ENCODE data around the gene STK32C. TPM values are rescaled to one million over a fixed set of nuclear protein-coding genes. Genes with fewer than 3 reads are reported as not detected.

STK32C gene
- polyA plus RNA-seq, 1 donor from 2014 or later = 23.2 TPM

DNA sequence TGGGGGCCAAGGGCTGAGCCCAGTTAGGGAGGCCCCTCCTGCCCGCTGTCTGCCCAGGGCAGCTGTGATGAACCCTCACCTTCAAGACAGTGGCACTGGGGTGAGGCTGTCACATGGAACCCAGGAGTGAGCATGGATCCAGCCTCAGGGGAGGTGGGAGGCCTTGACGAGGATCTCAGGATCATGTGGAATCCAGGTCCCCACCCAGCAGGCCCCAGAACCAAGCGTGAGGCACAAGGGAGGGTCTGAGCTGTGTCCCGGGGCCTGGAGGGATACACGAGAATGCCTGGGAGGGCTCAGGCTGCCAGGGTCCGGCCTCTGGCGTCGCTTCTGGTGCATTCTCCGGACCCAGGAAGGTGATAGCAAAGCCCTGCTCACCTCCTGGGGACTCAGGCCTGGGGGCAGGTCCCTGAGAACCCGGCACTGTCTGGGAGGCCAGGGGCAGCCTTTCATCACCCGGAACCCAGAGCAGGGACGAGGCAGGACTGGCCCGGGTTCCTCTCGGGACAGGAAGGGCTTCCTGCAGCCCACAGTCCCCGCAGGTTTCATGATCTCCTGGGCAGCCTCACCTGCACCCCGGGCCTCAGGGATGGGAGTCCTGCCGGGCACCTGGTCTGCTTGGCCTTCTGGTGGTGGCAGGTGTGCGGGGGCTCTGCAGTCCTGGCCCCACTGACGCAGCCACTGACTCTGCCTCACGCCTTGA is 103.5 kb downstream of the STK32C start:
- no peaks in the 10 kb centered on the region for H3K27me3 ChIP-seq (ENCODE audit: insufficient read depth, low read depth, low read length)
- no peak overlapping the region for H2AFZ ChIP-seq (ENCODE audit: low read depth, low read length)
- H3K4me2 ChIP-seq (ENCODE audit: low read length) = no peak overlapping the region
- no peaks in the 10 kb centered on the region for H3F3A ChIP-seq (ENCODE audit: insufficient read depth, low read length, poor library complexity, severe bottlenecking)
- no peaks in the 10 kb centered on the region for H3K79me2 ChIP-seq (replicated peaks; ENCODE audit: insufficient read depth, low read length)
- H3K36me3 ChIP-seq (ENCODE audit: insufficient read depth, low read length) = no peaks in the 10 kb centered on the region
- H3K9me3 ChIP-seq (ENCODE audit: low read length) = no peaks in the 10 kb centered on the region
- no peak for TF ChIP-seq POLR2AphosphoS5 (IDR thresholded peaks at IDR 0.05)
- TF ChIP-seq EP300 (conservative IDR thresholded peaks at IDR 0.05; ENCODE audit: poor library complexity, severe bottlenecking) = no peak
- TF ChIP-seq EZH2 (IDR thresholded peaks at IDR 0.05; ENCODE audit: borderline replicate concordance, insufficient read depth, low read length, poor library complexity, severe bottlenecking) = no peak
- TF ChIP-seq, protein P1, sequence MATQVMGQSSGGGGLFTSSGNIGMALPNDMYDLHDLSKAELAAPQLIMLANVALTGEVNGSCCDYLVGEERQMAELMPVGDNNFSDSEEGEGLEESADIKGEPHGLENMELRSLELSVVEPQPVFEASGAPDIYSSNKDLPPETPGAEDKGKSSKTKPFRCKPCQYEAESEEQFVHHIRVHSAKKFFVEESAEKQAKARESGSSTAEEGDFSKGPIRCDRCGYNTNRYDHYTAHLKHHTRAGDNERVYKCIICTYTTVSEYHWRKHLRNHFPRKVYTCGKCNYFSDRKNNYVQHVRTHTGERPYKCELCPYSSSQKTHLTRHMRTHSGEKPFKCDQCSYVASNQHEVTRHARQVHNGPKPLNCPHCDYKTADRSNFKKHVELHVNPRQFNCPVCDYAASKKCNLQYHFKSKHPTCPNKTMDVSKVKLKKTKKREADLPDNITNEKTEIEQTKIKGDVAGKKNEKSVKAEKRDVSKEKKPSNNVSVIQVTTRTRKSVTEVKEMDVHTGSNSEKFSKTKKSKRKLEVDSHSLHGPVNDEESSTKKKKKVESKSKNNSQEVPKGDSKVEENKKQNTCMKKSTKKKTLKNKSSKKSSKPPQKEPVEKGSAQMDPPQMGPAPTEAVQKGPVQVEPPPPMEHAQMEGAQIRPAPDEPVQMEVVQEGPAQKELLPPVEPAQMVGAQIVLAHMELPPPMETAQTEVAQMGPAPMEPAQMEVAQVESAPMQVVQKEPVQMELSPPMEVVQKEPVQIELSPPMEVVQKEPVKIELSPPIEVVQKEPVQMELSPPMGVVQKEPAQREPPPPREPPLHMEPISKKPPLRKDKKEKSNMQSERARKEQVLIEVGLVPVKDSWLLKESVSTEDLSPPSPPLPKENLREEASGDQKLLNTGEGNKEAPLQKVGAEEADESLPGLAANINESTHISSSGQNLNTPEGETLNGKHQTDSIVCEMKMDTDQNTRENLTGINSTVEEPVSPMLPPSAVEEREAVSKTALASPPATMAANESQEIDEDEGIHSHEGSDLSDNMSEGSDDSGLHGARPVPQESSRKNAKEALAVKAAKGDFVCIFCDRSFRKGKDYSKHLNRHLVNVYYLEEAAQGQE (IDR thresholded peaks at IDR 0.05; ENCODE audit: borderline replicate concordance) = no peak
- TF ChIP-seq SMC3 (conservative IDR thresholded peaks at IDR 0.05; ENCODE audit: poor library complexity) = no peak
- no peak for TF ChIP-seq TAF1 (IDR thresholded peaks at IDR 0.05; ENCODE audit: low read depth)
- TF ChIP-seq RAD21 (conservative IDR thresholded peaks at IDR 0.05) = no peak
- TF ChIP-seq CTCF (IDR thresholded peaks at IDR 0.05; ENCODE audit: poor library complexity, severe bottlenecking) = no peak
- TF ChIP-seq MXI1 (conservative IDR thresholded peaks at IDR 0.05; ENCODE audit: poor library complexity, severe bottlenecking) = no peak
- H4K20me1 ChIP-seq (ENCODE audit: insufficient read depth) = no peaks in the 10 kb centered on the region
- no peak overlapping the region for H3K9ac ChIP-seq (ENCODE audit: low read length)
- no peak overlapping the region for H3K4me3 ChIP-seq (ENCODE audit: low read length)
- no peak overlapping the region for H3K27ac ChIP-seq (ENCODE audit: low read length)
- H3K9me2 ChIP-seq (ENCODE audit: insufficient read depth, low read length) = no peaks in the 10 kb centered on the region

GRCh38 chr10:132203256-132204077 is 104.3 kb downstream of the STK32C start:
- H2AFZ ChIP-seq (ENCODE audit: low read depth, low read length) = no peak overlapping the region
- TF ChIP-seq SMC3 (conservative IDR thresholded peaks at IDR 0.05; ENCODE audit: poor library complexity) (no peak), POLR2AphosphoS5 (IDR thresholded peaks at IDR 0.05) (no peak), EP300 (conservative IDR thresholded peaks at IDR 0.05; ENCODE audit: poor library complexity, severe bottlenecking) (no peak), EZH2 (IDR thresholded peaks at IDR 0.05; ENCODE audit: borderline replicate concordance, insufficient read depth, low read length, poor library complexity, severe bottlenecking) (no peak), MXI1 (conservative IDR thresholded peaks at IDR 0.05; ENCODE audit: poor library complexity, severe bottlenecking) (no peak)
- TF ChIP-seq, protein P1 (IDR thresholded peaks at IDR 0.05; ENCODE audit: borderline replicate concordance) = no peak
- H3K9ac ChIP-seq (ENCODE audit: low read length) = no peak overlapping the region
- no peak overlapping the region for H3K4me2 ChIP-seq (ENCODE audit: low read length)
- H3K9me3 ChIP-seq (ENCODE audit: low read length) = no peaks in the 10 kb centered on the region
- H3K79me2 ChIP-seq (replicated peaks; ENCODE audit: insufficient read depth, low read length) = no peaks in the 10 kb centered on the region
- no peaks in the 10 kb centered on the region for H4K20me1 ChIP-seq (ENCODE audit: insufficient read depth)
- no peaks in the 10 kb centered on the region for H3K27me3 ChIP-seq (ENCODE audit: insufficient read depth, low read depth, low read length)
- H3F3A ChIP-seq (ENCODE audit: insufficient read depth, low read length, poor library complexity, severe bottlenecking) = no peaks in the 10 kb centered on the region
- no peaks in the 10 kb centered on the region for H3K9me2 ChIP-seq (ENCODE audit: insufficient read depth, low read length)
- H3K4me3 ChIP-seq (ENCODE audit: low read length) = no peak overlapping the region
- no peak overlapping the region for H3K27ac ChIP-seq (ENCODE audit: low read length)
- no peaks in the 10 kb centered on the region for H3K36me3 ChIP-seq (ENCODE audit: insufficient read depth, low read length)

Measured in neural cell (in vitro differentiated cells).